Sciatic nerve (tissue), 2 donors: ENCODE measurements around the gene PSMB10. TPM values are rescaled to one million over a fixed set of nuclear protein-coding genes. Genes with fewer than 3 reads are reported as not detected.
"Not testable (repeated sequence)": the region's sequence is repeated elsewhere in the genome, so short reads cannot be mapped to it uniquely, and the experiment has no call there.

Source experiments
- ATAC-seq: fragments of 200-7000 bp; cut with Tn5 transposase; one replicate; pipeline ENCODE4 v1.9.1; 2020; ENCODE audit warnings: mild to moderate bottlenecking, moderate library complexity
- DNase-seq: peaks from one replicate; pipeline ENCODE4 v3.0.0-alpha.2; 2020; ENCODE audit warnings: low spot score
- intact Hi-C: fragments of 100-400 bp; cut with DNase I; formaldehyde crosslinking; loops from one replicate; pipeline ENCODE4 v1.14.2; 2022
- total RNA-seq: library from RNA; stranded (reverse); fragmentation: NEBNext Ultra II Directional; extraction: Animal tissue kit (Norgen Biotek cat#: 25700); gene quantifications from one replicate; pipeline ENCODE4 v1.2.1, GENCODE V29; 2021
- donor health status: DM: no; HTN: no; CAD: no.
- donor health status: DM: no; HTN: no; CAD: no.

Gene PSMB10
- total RNA-seq, 1 donor from 2014 or later = 35.3 TPM

DNA sequence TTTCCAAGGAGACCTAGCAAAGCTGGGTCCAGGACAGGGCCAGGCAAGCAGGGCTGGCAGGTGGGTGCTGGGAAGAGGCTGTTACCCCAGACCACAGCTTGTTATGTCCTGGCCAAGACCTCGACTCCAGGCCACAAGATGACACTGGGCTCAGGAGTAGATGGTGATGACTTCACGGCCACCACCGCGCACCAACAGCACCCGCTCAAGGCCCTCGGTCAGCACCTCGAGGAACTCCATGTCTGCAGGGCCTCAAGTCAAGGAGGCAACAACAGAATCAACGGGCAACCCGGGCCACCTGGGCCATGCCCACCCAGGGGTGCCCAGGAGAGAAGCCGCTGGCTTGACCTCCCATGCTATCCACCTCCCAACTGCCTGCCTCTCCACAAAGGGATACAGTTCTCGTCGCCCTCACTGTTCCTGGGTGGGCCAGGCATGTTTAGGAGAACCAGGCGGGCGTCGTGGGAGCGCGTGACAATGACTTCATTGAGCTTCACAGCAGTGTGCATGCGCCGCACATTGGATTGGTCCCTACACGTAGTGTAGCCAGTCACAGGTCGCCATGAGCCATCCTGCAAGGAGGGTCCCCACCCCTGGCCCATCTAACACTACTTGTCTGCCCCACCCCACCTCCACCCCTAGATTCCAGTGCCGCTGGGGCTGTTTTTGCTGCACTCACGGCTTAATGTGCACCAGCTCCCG lies 8.2 kb upstream of the PSMB10 start:
- intact Hi-C loops = no loop called here
- ATAC-seq (peak; percentile 0), DNase-seq (peak; percentile 63)

DNA sequence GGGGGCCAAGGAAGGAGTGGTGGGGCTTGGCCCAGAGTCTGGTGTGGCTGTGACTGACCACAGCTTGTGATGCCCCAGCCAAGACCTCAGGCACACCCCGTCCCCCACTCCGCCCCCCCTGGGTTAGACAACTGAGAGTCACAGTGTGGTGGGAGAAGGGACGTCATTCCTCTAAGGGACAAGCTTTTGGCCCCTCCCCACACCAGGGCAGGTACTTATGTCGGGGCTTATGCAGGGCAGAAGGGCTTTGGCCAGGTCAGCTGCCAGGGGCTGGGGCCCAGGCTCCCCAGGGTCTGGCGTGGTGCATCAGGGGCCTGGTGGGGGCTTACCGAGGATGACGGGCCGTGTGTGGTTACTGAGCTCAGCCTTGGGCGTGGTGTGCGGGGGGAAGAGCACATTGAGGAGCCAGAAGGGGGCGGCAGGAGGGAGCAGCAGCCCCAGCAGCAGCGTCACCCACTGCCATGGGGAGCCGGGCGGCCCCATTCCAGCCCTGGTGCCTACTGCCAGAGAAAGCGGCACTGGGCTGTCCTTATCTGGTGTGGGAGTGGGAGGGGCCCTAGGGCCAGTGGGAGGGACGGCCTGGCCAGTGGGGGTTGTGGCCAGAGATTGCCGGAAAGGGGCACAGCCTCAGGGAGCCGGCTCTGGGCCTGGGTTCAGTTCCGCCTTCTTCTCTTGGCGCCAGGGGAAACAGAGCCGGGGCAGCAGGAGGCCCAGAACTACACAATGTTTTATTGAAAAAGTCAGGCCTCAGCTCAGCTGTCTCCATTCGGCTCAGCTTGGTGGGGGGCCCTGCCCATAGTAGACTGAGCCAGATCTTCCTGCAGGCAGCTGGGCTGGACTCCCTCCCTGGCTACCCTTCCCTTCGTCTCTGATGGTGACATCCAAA lies 7.2 kb upstream of the PSMB10 start, which contains the start of gene LCAT:
Gene LCAT (minus strand): TSS at position 502 of the 886 bp plus-strand sequence. CDS start 19 bp downstream, at position 483.
- ATAC-seq = peak; percentile 85
- DNase-seq = peak; percentile 89
- intact Hi-C loops = no loop called here

DNA sequence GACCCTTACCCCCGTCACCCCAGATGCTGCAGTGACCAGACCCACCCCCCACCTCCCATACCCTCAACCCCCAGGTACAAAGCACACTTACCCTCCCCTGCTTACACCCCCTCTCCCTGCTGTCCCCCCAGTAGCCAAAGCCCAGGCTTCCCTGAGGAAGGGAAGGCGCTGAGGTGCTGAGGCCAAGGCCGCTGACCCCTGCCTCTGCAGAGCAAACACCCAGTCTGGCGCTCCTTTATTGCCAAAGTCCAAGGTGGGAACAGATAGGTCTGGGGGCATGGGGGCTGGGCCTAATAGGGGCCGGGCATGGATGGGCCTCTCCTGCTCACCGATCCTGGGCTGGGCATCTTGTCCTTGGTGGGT lies 6.6 kb upstream of the PSMB10 start:
- ATAC-seq (no peak), DNase-seq (no peak)
- intact Hi-C loops = no loop called here

DNA sequence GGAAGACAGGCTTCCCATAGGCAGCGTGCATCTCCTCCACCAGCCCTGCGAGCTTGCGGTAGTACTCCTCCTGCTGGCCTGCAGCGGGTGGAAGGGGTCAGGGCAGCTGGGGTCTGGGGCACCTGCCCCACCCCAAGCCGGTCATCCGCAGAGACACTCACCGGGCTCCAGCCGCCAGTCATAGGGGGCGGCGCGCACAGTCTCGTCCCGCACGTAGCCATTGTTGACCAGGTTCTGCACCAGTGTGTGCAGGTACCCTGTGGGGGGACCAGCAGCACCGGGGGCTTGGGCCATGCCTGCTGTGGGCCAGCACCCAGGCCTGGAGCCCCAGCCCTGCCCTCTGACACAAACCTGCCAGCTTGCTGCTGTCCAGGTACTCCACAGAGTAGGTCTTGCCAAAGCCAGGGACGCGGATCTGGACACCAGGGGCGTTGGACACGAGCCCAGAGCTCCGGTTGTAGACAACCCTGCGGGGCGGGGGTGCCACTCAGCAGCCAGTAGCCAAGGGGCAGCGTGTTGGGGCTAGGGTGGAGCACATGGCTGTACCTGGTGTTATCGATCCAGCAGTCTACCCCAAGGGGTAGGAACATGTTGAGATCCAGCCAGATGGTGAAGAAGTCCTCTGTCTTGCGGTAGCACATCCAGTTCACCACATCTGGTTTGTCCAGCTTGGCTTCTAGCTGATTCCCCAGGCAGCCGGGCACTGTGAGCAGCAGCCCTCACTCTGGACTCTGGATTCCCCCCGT lies 6.0 kb upstream of the PSMB10 start:
- intact Hi-C loops = no loop called here
- ATAC-seq (no peak), DNase-seq (no peak)

DNA sequence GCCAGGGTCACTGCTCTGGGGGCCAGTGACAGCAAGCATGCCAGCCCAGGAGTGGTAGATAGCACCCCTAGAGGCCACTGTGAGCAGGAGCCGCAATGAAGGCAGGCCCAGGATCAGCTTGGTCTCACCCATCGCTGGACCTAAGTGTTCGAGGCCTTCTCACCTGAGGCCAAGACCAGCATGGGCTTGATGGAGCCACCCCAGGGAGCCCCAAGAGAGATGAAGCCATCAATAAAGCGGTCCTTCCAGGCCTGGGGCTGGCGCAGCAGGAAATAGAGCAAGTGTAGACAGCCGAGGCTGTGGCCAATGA lies 5.5 kb upstream of the PSMB10 start:
- ATAC-seq = no peak
- no peak for DNase-seq
- intact Hi-C loops = no loop called here

- ATAC-seq = no peak
- intact Hi-C loops = no loop called here
- DNase-seq = no peak
These were observed 5.0 kb upstream of the PSMB10 start for GRCh38 chr16:67941469-67942199.

- no peak for ATAC-seq
- intact Hi-C loops = no loop called here
- DNase-seq = no peak
These were observed 3.9 kb upstream of the PSMB10 start for GRCh38 chr16:67940446-67941089.

DNA sequence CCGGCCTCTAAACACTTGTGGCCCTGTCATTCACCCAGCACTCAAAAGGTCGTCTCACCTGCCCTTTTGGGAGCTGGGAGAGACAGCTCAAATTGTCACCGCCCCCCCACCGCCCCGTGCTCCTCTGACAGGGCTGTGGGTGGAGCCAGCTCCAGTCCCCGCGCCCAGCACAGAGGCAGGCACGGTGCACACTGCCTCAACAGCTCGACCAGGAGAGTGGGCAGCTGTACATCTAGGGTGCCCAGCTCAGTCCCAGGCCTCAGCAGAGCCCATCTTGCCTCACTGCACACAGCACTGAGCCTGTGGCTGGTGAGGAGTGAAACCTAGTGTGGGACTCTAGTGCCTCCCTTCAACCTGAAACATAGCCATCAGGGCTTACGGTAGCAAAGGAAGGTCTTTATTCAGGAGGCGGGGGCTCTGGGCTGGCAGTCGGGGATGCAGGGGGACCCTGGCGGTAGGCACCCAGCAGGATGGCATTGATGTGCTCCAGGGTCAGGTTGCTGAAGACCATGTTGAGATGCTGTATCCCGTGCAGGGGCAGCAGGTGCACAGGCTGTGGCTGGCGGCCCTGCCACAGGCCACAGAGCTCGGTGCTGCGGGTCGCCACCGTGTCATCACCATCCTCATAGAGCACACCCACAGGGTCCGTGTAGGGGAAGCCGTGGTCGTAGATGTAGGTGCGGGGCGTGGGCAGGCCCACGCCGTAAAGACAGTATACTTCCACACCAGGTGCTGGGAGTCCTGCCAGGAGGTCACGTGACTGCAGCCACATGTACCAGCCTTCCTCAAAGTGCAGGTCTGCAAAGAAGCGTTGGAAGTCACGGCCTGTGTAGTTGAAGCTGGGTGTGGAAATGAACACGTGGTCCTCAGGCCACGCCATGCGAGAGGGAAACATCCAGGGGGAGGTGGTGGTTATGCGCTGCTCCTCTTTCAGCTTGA lies 3.1 kb upstream of the PSMB10 start:
- ATAC-seq = no peak
- intact Hi-C loops = no loop called here
- peak; percentile 74 for DNase-seq

- ATAC-seq, DNase-seq, intact Hi-C loops: not testable (repeated sequence)
These were observed 1.1 kb upstream of the PSMB10 start for GRCh38 chr16:67937713-67938112.

DNA sequence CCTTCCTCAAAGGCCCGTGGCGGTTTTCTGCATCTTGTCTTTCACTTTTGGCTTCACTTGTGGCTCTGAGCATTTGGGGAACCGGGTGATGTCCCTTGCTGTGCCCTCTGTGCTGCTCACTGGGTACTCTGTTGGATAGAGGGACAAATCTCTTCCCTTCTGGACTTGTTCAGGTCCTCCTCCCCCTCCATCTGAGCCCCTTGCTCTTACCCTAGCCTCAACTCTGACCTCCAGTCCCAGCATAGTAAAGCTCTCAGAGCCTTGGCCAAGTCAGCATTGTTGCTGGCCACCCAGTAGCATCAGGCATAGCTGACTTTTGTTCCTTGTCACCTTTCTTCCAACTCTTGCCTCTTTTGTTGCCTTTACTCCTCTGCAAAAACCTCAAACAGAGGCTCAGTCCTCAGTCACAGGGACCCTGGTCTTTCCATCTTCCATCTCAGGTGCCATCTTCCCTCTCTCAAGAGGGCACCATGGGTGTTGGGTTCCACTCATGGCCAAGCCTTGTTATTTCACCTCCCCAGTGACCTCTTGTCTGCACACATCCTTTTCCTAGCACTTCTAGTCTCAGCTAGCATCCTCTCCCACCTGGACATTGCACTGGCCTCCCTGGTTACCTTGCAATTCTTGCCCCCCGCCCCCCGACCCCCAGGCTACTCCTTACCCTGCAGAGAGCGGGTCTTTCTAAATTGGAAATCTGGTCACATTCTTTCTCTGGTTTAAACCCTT lies 393 bp upstream of the PSMB10 start:
- no peak for ATAC-seq
- intact Hi-C loops = no loop called here
- no peak for DNase-seq

GRCh38 chr16:67935402-67936123 lies 1.1 kb downstream of the PSMB10 start:
- ATAC-seq (peak; percentile 95), DNase-seq (peak; percentile 95)
- intact Hi-C loops = no loop called here

DNA sequence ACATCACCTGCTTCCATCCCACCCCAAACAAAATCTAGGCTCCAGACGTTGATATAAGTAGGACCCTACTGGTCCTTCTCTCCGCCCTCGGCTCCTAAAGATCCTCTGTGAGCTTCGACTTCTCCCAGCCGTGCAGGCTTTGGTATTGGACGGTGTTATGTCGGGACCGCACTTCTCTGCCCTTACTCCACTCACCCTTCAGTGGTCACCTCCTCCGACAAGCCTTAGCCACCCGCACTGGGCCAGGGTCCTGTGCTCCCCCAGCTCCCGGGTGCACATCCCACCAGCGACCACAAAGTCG lies 1.6 kb downstream of the PSMB10 start:
- intact Hi-C loops = no loop called here
- peak; percentile 13 for ATAC-seq
- no peak for DNase-seq

DNA sequence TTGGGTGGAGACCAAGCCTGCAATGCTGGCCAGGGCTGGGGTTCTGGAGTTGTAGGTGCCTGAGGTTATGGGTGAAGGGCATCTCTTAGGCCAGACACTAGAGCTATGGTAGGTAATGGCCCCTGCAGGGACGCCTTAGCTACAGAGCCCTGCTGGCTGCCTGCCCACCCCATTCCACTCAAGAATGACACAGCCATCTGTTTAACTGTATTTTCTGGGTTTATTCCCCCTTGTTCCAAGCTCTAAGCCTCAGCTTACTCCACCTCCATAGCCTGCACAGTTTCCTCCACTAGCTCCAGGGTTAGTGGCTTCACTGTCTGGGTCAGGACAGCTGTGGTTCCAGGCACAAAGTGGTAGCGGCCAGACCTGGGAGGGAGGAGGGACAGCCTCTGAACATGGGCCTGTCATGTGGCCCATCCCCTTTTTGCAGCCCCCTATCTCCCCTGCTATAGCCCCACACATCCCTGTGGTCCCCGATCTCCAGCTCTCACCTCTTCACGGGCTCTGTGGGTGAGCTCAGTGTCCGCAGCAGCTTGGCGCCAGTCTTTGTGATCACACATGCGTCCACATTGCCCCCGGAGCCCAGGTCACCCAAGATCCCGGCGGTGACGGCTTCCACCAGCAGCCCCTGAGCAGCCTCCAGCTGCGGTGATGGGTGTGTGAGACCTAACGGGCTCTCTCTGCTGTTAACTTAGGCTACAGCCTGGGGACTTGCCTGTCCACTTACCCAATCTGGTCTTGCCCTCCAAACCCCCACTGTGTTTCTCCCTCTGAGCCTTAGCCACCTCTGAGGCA lies 2.1 kb downstream of the PSMB10 start:
- DNase-seq (peak; percentile 64), ATAC-seq (peak; percentile 2)
- intact Hi-C loops = no loop called here

- DNase-seq (no peak), ATAC-seq (no peak)
- intact Hi-C loops = no loop called here
These were observed 2.8 kb downstream of the PSMB10 start for GRCh38 chr16:67933805-67934204.

DNA sequence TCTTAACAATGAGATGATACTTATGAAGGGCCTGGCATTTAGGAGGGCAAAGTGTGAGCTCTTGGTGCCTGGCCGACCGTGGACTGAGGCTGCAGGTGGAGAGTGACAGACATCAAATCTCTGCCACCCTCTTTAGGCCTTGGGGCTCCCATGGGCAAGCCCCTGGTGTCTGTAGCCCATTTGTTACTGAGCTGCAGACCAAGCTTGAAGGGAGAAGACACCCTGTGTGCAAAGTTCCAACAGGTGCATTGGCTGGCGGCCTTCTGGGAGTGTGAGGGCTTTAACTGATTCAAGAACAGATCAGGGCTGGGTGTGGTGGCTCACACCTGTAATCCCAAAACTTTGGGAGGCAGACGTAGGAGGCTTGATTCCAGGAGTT lies 4.2 kb downstream of the PSMB10 start:
- intact Hi-C loops = no loop called here
- no peak for DNase-seq

More for the DNA sequence above, 4.2 kb downstream of the PSMB10 start:
- ATAC-seq = no peak
